ENCODE results near the gene PALLD.
"Not testable (repeated sequence)": the region's sequence is repeated elsewhere in the genome, so short reads cannot be mapped to it uniquely, and the experiment has no call there.

PALLD gene

DNA sequence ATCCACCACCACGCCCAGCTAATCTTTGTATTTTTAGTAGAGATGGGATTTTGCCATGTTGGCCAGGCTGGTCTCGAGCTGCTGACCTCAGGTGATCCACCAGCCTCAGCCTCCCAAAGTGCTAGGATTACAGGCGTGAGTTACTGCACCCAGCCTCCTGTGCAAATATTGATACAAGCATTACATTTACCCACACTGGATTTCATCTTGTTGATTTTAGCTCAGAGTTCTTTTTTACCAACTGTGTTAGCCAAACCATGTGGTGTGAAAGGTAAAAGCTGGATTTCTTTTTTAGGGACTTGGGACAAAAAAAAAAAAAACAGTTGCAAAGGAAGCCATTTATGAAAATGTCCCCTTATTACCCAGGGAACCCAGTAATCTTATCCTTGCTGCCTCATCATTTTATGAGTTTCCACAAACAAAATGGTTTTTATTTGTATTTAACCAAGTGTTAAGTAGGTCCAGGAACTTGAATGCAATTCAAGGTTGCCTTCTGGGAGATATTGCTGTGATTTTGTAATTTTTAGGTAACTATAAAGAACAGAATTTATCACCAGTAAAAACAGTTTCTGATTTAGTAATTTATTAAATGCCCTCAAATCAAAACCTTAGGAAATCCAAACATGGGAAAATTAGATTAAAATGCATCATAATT lies 202.5 kb downstream of the PALLD start:
- DNase-seq (ENCODE audit: insufficient read length, low spot score), result no peak
- TF ChIP-seq, protein P1, sequence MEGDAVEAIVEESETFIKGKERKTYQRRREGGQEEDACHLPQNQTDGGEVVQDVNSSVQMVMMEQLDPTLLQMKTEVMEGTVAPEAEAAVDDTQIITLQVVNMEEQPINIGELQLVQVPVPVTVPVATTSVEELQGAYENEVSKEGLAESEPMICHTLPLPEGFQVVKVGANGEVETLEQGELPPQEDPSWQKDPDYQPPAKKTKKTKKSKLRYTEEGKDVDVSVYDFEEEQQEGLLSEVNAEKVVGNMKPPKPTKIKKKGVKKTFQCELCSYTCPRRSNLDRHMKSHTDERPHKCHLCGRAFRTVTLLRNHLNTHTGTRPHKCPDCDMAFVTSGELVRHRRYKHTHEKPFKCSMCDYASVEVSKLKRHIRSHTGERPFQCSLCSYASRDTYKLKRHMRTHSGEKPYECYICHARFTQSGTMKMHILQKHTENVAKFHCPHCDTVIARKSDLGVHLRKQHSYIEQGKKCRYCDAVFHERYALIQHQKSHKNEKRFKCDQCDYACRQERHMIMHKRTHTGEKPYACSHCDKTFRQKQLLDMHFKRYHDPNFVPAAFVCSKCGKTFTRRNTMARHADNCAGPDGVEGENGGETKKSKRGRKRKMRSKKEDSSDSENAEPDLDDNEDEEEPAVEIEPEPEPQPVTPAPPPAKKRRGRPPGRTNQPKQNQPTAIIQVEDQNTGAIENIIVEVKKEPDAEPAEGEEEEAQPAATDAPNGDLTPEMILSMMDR (IDR thresholded peaks at IDR 0.05; ENCODE audit: insufficient read depth, missing control alignments), result no peak
- no peak for FAIRE-seq

DNA sequence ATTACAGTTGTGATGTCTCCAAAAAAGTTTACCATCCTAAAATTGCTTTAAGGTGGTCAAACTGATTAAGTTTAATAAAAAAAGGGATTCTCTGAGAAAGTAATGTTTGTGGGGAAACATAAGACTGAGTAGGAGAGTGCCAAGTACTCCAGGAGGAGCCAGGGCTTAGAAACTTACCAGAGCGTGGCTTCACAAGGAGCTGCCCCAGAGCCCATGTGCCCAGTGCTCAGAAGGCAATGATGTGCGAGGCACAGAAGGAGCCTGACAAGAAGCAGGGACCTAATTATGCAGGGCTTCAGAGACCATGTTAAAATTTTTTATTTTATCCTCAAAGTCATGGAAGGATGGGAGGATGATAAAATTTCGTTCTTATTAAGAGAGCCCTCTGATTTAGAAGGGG lies 204.2 kb downstream of the PALLD start:
- TF ChIP-seq, protein P1 (IDR thresholded peaks at IDR 0.05; ENCODE audit: insufficient read depth, missing control alignments), result no peak
- FAIRE-seq (no peak), DNase-seq (ENCODE audit: insufficient read length, low spot score) (no peak)

GRCh38 chr4:168702581-168703087 lies 205.8 kb downstream of the PALLD start:
- not testable (repeated sequence) for DNase-seq (ENCODE audit: insufficient read length, low spot score); FAIRE-seq

DNA sequence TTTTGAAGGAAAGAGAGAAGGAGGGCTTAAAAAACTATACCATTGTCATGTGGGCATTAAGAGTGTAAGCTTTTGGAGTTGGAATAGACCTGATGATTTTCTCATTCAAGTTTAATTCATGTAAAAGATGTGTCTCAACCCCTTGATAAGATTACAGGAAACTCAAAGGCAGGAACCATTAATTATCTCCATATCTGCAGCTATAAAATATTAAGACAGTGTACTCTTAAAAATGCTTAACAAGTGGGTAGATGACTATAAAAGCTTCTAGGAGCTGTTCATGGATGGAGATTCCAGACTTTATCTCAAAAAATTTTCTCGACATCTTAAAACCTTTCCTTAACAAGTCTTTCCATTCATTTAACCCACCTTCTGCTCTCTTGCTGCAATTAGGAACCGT lies 208.3 kb downstream of the PALLD start:
- no peak for DNase-seq (ENCODE audit: insufficient read length, low spot score)
- TF ChIP-seq, protein P1 (IDR thresholded peaks at IDR 0.05; ENCODE audit: insufficient read depth, missing control alignments), result no peak
- FAIRE-seq, result no peak

DNA sequence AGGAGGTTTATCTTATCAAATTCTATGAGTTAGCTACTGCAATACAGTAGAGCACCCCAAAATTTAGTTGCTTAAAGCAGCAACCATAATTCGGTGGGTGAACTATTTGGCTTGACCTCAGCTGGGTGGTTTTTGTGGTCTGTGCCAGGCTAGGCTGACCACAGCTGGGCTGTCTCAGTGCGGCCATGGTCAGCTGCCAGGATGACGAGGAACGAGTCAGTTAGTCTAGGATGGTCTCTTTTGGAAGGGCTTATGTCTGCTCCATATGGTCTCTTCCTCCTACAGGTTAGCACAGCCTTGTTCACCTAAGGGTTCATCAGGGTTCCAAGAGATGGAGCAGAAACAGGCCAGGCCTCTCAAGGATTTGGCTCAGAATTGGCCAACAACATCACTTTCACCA lies 210.4 kb downstream of the PALLD start:
- DNase-seq (ENCODE audit: insufficient read length, low spot score), result no peak
- TF ChIP-seq, protein P1 (IDR thresholded peaks at IDR 0.05; ENCODE audit: insufficient read depth, missing control alignments), result no peak
- FAIRE-seq, result no peak

DNA sequence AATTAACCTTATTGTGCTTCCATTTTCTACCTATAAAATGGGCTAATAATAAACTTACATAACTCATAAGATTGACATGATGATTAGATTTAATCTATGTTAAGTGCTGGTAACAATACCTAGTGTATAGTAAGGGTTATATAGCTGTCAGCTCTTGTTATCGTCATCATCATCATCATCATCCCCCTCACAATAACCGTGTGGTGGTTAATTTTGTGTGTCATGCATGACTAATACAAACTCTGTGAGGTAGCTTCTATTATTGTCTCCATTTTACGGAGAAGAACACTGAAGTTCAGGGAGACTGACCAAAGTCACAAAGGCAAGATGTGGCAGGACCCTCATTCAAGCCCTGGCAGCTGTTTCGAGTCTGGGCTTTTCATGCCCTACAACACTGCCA lies 211.3 kb downstream of the PALLD start:
- FAIRE-seq (no peak), DNase-seq (ENCODE audit: insufficient read length, low spot score) (no peak)
- TF ChIP-seq, protein P1 (IDR thresholded peaks at IDR 0.05; ENCODE audit: insufficient read depth, missing control alignments), result no peak

DNA sequence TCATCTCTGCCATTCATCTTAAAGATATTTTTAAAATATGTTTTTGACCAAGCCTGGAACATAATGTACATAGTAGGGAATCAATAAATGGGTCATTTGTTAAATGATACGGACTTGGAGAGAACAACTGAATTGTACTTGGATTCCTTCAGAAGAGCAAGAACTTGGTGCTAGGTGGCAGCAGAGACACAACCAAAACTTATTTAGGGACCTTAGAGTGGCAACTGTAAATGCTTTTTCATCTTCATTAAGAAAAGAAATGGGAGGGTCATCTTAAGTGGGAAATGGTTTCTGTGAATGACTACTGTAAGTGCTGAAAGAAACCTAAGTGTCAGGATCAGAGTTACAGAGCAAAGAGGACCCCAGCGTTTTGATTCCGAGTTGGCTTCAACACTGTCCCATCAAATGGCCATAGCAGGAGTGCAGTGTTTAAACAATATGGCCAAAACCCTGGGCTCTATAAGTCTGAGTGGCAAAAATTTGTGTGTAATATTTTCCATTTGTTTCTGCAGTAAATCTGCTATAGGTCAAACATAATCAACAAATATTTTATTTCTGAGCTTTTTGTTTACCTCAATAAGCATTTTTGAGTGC lies 213.6 kb downstream of the PALLD start:
- FAIRE-seq, result peak; percentile 68
- DNase-seq (ENCODE audit: insufficient read length, low spot score), result no peak
- TF ChIP-seq, protein P1 (IDR thresholded peaks at IDR 0.05; ENCODE audit: insufficient read depth, missing control alignments), result peak; percentile 44

All from D721Med (cell line).